DND-41 (cell line): Measurements from ENCODE around the gene SPTBN4.
"Not testable (repeated sequence)": the region's sequence is repeated elsewhere in the genome, so short reads cannot be mapped to it uniquely, and the experiment has no call there.

Experiments
- ATAC-seq: fragments of 200-7000 bp; cut with Tn5 transposase; 3 replicates; pipeline ENCODE4 v1.9.1; 2021; ENCODE audit warnings: low read depth; ENCODE audit not compliant: insufficient read depth
- DNase-seq: peaks from one replicate; pipeline ENCODE4 v3.0.0-alpha.2; 2020
- H2AFZ ChIP-seq: 2 replicates; pipeline ENCODE4 v1.6.0; 2012; ENCODE audit warnings: low read depth, low read length
- H3K27ac ChIP-seq: 2 replicates; pipeline ENCODE4 v1.5.1; 2012; ENCODE audit warnings: low read length, inconsistent platforms
- H3K27me3 ChIP-seq: fragments of 200-600 bp; sonication (generic); 2 replicates; pipeline ENCODE4 v1.6.0; 2012; ENCODE audit warnings: low read length, mild to moderate bottlenecking, inconsistent platforms; ENCODE audit not compliant: insufficient read depth, poor library complexity
- H3K36me3 ChIP-seq: 2 replicates; pipeline ENCODE4 v1.5.1; 2012; ENCODE audit warnings: low read length, inconsistent platforms; ENCODE audit not compliant: insufficient read depth
- H3K4me1 ChIP-seq: 2 replicates; pipeline ENCODE4 v1.5.1; 2012; ENCODE audit warnings: mild to moderate bottlenecking, low read length; ENCODE audit not compliant: insufficient read depth
- H3K4me2 ChIP-seq: 2 replicates; pipeline ENCODE4 v1.6.0; 2012; ENCODE audit warnings: mild to moderate bottlenecking, moderate library complexity, low read length, inconsistent platforms; ENCODE audit not compliant: insufficient read depth
- H3K4me3 ChIP-seq, 2 experiments: fragments of 200-600 bp in 1 of 2; shearing (Covaris generic) in 1 of 2; 2 replicates each; pipeline ENCODE4 v1.5.1; 2012 to 2016; ENCODE audit warnings: inconsistent platforms in 2 of 2, low read length in 2 of 2, mild to moderate bottlenecking in 2 of 2, low read depth in 1 of 2, moderate library complexity in 1 of 2
- H3K79me2 ChIP-seq: 2 replicates; pipeline ENCODE4 v1.6.0; 2012; ENCODE audit warnings: low read length, inconsistent platforms; ENCODE audit not compliant: insufficient read depth
- H3K9ac ChIP-seq: 2 replicates; pipeline ENCODE4 v1.6.0; 2012; ENCODE audit warnings: low read depth, mild to moderate bottlenecking, inconsistent platforms, low read length, moderate library complexity
- H3K9me3 ChIP-seq: 2 replicates; pipeline ENCODE4 v1.5.1; 2012; ENCODE audit warnings: low read length, moderate library complexity, mild to moderate bottlenecking, inconsistent platforms; ENCODE audit not compliant: insufficient read depth, severe bottlenecking
- H4K20me1 ChIP-seq: 2 replicates; pipeline ENCODE4 v1.6.0; 2012; ENCODE audit warnings: low read length; ENCODE audit not compliant: insufficient read depth
- EZH2 ChIP-seq: IDR thresholded peaks from 3 replicates; pipeline ENCODE4 v1.6.1; 2012; ENCODE audit warnings: borderline replicate concordance, low read depth, mild to moderate bottlenecking, moderate library complexity, low read length, inconsistent platforms; ENCODE audit not compliant: severe bottlenecking
- TF ChIP-seq, protein P1 (sequence below): IDR thresholded peaks from 2 replicates; pipeline ENCODE4 v1.5.1; 2012; ENCODE audit warnings: borderline replicate concordance, low read length, moderate library complexity, mild to moderate bottlenecking; ENCODE audit not compliant: poor library complexity, severe bottlenecking; ENCODE audit errors: extremely low read depth

The SPTBN4 gene

DNA sequence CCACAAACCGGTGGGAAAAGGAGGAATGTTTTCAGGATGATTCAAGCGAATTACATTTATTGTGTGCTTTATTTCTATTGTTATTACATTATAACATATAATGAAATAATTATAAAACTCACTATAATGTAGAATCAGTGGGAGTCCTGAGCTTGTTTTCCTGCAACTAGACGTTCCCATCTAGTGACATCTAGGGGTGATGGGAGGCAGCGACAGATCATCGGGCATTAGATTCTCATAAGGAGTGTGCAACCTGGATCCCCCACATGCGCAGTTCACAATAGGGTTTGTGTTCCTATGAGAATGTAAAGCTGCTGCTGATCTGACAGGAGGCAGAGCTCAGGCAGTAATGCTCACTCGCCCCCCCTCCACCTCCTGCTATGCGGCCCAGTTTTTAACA is 54.5 kb downstream of the SPTBN4 start:
- Histone ChIP-seq H3K27me3 (no peaks in the 10 kb centered on the region), H4K20me1 (no peaks in the 10 kb centered on the region)
- DNase-seq, result peak; percentile 16

GRCh38 chr19:40521900-40522299 is 55.1 kb downstream of the SPTBN4 start:
- H2AFZ ChIP-seq, H3K4me2 ChIP-seq, H3K79me2 ChIP-seq, ATAC-seq, H3K27me3 ChIP-seq, H3K4me3 ChIP-seq, DNase-seq, H3K9ac ChIP-seq, H3K36me3 ChIP-seq, H3K4me1 ChIP-seq, H4K20me1 ChIP-seq, H3K27ac ChIP-seq, H3K9me3 ChIP-seq: not testable (repeated sequence)

More for the DNA sequence above, 54.5 kb downstream of the SPTBN4 start:
- Histone ChIP-seq H3K27ac (no peak overlapping the region), H2AFZ (no peak overlapping the region), H3K9me3 (no peaks in the 10 kb centered on the region), H3K4me1 (peaks cover 4% of the 10 kb centered on the region), H3K79me2 (no peaks in the 10 kb centered on the region), H3K4me2 (no peak overlapping the region), H3K36me3 (no peaks in the 10 kb centered on the region), H3K9ac (no peak overlapping the region), H3K4me3 (no peak overlapping the region)
- TF ChIP-seq EZH2, result no peak
- TF ChIP-seq, protein P1, sequence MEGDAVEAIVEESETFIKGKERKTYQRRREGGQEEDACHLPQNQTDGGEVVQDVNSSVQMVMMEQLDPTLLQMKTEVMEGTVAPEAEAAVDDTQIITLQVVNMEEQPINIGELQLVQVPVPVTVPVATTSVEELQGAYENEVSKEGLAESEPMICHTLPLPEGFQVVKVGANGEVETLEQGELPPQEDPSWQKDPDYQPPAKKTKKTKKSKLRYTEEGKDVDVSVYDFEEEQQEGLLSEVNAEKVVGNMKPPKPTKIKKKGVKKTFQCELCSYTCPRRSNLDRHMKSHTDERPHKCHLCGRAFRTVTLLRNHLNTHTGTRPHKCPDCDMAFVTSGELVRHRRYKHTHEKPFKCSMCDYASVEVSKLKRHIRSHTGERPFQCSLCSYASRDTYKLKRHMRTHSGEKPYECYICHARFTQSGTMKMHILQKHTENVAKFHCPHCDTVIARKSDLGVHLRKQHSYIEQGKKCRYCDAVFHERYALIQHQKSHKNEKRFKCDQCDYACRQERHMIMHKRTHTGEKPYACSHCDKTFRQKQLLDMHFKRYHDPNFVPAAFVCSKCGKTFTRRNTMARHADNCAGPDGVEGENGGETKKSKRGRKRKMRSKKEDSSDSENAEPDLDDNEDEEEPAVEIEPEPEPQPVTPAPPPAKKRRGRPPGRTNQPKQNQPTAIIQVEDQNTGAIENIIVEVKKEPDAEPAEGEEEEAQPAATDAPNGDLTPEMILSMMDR, result peak; percentile 57
- ATAC-seq, result no peak

DNA sequence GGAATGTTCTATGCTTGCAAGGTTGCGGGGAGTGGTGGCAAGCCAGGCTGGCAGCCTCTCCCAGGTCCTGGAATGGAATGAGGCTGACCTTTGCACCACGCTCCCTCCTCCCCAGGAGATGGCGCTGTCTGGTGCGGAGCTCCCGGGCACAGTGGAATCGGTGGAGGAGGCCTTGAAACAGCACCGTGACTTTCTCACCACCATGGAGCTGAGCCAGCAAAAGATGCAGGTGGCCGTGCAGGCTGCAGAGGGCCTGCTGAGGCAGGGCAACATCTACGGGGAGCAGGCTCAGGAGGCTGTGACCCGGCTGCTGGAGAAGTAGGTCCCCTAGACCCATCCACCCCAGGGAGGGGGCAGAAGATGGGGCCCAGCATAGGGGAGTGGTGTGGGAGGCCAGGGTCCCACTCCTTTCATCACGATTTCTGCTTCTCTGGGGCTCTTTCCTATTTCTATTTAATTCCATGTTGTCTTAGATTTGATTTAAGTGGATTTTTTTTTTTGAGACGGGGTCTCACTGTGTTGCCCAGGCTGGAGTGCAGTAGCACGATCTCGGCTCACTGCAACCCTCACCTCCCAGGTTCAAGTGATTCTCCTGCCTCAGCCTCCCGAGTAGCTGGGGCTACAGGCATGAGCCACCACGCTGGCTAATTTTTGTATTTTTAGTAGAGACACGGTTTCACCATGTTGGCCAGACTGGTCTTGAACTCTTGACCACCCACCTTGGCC is 56.7 kb downstream of the SPTBN4 start:
- no peak overlapping the region for H3K27ac ChIP-seq
- no peaks in the 10 kb centered on the region for H3K36me3 ChIP-seq
- TF ChIP-seq, protein P1, result peak; percentile 87
- no peak for TF ChIP-seq EZH2
- H3K4me1 ChIP-seq, result peaks cover 4% of the 10 kb centered on the region
- H3K4me2 ChIP-seq, result peak overlapping the region; percentile 44; the same call in 1 of the 2 replicates
- no peaks in the 10 kb centered on the region for H4K20me1 ChIP-seq
- H3K9ac ChIP-seq, result no peak overlapping the region
- no peaks in the 10 kb centered on the region for H3K79me2 ChIP-seq
- peak overlapping the region in 1 of 2 experiments; percentile 41; a peak in 1 of 4 replicates for H3K4me3 ChIP-seq
- no peaks in the 10 kb centered on the region for H3K9me3 ChIP-seq
- ATAC-seq (peak; percentile 86), DNase-seq (peak; percentile 56)
- no peaks in the 10 kb centered on the region for H3K27me3 ChIP-seq
- peak overlapping the region; percentile 65 for H2AFZ ChIP-seq

- no peaks in the 10 kb centered on the region for H3K9me3 ChIP-seq
- H3K4me1 ChIP-seq, result peaks cover 8% of the 10 kb centered on the region
- DNase-seq (no peak), ATAC-seq (no peak)
- no peaks in the 10 kb centered on the region for H4K20me1 ChIP-seq
- no peak overlapping the region for H3K27ac ChIP-seq
- H3K9ac ChIP-seq, result no peak overlapping the region
- H3K4me2 ChIP-seq, result no peak overlapping the region
- no peak overlapping the region for H2AFZ ChIP-seq
- H3K4me3 ChIP-seq, result no peak overlapping the region
- H3K79me2 ChIP-seq, result no peaks in the 10 kb centered on the region
- H3K36me3 ChIP-seq, result no peaks in the 10 kb centered on the region
- TF ChIP-seq, protein P1, result no peak
- no peak for TF ChIP-seq EZH2
- H3K27me3 ChIP-seq, result no peaks in the 10 kb centered on the region
These were observed 57.3 kb downstream of the SPTBN4 start for GRCh38 chr19:40524133-40524549.
